Measurements from ENCODE around the gene HERC2. TPM values are rescaled to one million over a fixed set of nuclear protein-coding genes. Genes with fewer than 3 reads are reported as not detected.

HERC2 gene
- total and polyA plus RNA-seq, 2 of the 13 experiments (the other 11 are each of a cell fraction or from before 2014, with no cell fraction given): 17.6 to 24.8 TPM

DNA sequence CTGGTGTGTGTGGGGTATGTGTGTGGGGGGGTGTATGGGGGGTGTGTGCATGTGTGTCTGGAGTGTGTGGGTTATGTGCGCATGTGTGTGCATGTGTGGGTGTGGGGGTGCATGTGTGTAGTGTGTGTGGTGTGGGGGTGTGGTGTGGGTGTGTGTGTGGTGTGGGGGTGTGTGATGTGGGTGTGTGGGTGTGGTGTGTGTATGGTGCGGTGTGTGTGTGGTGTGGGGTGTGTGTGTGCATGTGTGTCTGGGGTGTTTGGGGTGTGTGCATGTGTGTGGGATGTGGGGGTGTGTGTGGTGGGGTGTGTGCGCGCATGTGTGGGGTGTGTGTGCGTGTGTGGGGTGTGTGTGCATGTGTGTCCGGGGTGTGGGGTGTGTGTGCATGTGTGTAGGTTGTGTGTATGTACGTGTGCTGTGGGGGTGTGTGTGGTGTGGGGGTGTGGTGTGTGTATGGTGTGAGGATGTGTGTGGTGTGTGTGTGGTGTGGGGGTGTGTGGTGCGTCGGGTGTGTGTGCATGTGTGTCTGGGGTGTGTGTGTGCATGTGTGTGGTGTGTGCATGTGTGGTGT, 216.7 kb downstream of the HERC2 start:
- no peak overlapping the region for H3K9ac ChIP-seq (ENCODE audit: insufficient read depth, low read depth, low read length)
- no peaks in the 10 kb centered on the region for H3K9me3 ChIP-seq (ENCODE audit: low read length)
- TF ChIP-seq, protein P1, sequence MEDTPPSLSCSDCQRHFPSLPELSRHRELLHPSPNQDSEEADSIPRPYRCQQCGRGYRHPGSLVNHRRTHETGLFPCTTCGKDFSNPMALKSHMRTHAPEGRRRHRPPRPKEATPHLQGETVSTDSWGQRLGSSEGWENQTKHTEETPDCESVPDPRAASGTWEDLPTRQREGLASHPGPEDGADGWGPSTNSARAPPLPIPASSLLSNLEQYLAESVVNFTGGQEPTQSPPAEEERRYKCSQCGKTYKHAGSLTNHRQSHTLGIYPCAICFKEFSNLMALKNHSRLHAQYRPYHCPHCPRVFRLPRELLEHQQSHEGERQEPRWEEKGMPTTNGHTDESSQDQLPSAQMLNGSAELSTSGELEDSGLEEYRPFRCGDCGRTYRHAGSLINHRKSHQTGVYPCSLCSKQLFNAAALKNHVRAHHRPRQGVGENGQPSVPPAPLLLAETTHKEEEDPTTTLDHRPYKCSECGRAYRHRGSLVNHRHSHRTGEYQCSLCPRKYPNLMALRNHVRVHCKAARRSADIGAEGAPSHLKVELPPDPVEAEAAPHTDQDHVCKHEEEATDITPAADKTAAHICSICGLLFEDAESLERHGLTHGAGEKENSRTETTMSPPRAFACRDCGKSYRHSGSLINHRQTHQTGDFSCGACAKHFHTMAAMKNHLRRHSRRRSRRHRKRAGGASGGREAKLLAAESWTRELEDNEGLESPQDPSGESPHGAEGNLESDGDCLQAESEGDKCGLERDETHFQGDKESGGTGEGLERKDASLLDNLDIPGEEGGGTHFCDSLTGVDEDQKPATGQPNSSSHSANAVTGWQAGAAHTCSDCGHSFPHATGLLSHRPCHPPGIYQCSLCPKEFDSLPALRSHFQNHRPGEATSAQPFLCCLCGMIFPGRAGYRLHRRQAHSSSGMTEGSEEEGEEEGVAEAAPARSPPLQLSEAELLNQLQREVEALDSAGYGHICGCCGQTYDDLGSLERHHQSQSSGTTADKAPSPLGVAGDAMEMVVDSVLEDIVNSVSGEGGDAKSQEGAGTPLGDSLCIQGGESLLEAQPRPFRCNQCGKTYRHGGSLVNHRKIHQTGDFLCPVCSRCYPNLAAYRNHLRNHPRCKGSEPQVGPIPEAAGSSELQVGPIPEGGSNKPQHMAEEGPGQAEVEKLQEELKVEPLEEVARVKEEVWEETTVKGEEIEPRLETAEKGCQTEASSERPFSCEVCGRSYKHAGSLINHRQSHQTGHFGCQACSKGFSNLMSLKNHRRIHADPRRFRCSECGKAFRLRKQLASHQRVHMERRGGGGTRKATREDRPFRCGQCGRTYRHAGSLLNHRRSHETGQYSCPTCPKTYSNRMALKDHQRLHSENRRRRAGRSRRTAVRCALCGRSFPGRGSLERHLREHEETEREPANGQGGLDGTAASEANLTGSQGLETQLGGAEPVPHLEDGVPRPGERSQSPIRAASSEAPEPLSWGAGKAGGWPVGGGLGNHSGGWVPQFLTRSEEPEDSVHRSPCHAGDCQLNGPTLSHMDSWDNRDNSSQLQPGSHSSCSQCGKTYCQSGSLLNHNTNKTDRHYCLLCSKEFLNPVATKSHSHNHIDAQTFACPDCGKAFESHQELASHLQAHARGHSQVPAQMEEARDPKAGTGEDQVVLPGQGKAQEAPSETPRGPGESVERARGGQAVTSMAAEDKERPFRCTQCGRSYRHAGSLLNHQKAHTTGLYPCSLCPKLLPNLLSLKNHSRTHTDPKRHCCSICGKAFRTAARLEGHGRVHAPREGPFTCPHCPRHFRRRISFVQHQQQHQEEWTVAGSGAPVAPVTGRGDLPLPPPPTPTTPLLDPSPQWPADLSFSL (CRISPR knock-in tag; IDR thresholded peaks at IDR 0.05): 0 out of 2 replicates have a peak, but pooled peaks have one; percentile 5
- no peak for TF ChIP-seq PHF21A (CRISPR knock-in tag; IDR thresholded peaks at IDR 0.05)
- no peaks in the 10 kb centered on the region for H4K20me1 ChIP-seq (ENCODE audit: insufficient read depth, low read length)
- intact Hi-C loops (cut with micrococcal nuclease; ENCODE audit: unreplicated experiment) (no loop called here), in situ Hi-C loops (cut with HindIII; ENCODE audit: extremely low pct_ligation_motif_present, low pct_unique_long_range_greater_than_20kb) (no loop called here)
- DNase-seq (ENCODE audit: low spot score): no peak
- no TSS peak for BruUV-seq (replicated peaks)
- H3K36me3 ChIP-seq (replicated peaks in 1 of 2; ENCODE audit: control insufficient read depth in 1 of 2, insufficient read depth in 2 of 2, low read length in 2 of 2): no peaks in the 10 kb centered on the region
- no peaks in the 10 kb centered on the region for H3K79me2 ChIP-seq (ENCODE audit: insufficient read depth, low read length)
- FAIRE-seq: no peak
- no peak overlapping the region for H3K27ac ChIP-seq (ENCODE audit: extremely low read length, insufficient read depth, low read length)
- H3K4me2 ChIP-seq (ENCODE audit: low read depth, low read length): no peak overlapping the region
- ChIA-PET POLR2A (no interaction called here), CTCF (ENCODE audit: low intra/inter-chr PET ratio, low total read pairs) (no interaction called here)
- WGBS (ENCODE audit: low lambda C conversion rate): 76% methylated on average over 9 of the region's 9 CpGs
- ATAC-seq: no peak
- peaks cover 8 to 48% of the 10 kb centered on the region in 2 experiments for H3K27me3 ChIP-seq (ENCODE audit: control insufficient read depth in 1 of 2, insufficient read depth in 2 of 2, low read length in 2 of 2)
- no peak overlapping the region for H2AFZ ChIP-seq (ENCODE audit: low read length)
- peaks cover 12% of the 10 kb centered on the region for H3K4me1 ChIP-seq (ENCODE audit: insufficient read depth, low read length)
- no peak overlapping the region for H3K4me3 ChIP-seq (replicated peaks in 1 of 3; ENCODE audit: insufficient read depth in 1 of 3, low read depth in 2 of 3, low read length in 3 of 3)

All from HepG2 (cell line).